ENCODE measurements around the gene GEMIN5. TPM values are rescaled to one million over a fixed set of nuclear protein-coding genes. Genes with fewer than 3 reads are reported as not detected.

GEMIN5 gene
- total and polyA plus RNA-seq, 8 donors, result 10.2 to 24.7 (median 22.7) TPM

DNA sequence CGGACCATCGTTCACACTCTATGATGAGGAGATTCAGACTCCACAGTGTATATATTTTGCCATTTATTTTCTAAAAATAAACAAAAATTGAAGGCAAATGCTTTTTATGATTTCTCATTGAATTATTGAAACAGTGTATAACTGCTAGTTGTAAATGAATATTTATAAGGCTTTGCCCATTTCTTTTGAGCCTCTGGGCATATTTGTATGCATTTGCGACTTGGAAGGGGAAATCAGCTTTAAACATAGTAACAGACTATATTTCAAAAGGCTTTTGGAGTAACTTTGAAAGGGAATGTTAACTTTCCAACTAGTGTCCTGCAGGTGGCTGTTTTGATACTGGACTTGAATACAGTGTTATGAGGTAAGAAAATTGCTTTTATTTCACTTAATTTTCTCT is 28.9 kb upstream of the GEMIN5 start:
- Histone ChIP-seq H3K4me3 (peak overlapping the region in 1 of 2 donors; percentile 6), H3K4me1 (no peaks in the 10 kb centered on the region), H3K27ac (peak overlapping the region; percentile 29 to 69), H3K36me3 (peaks cover 0 to 49% of the 10 kb centered on the region in 2 donors), H3K9me3 (no peaks in the 10 kb centered on the region), H3K27me3 (no peaks in the 10 kb centered on the region)
- intact Hi-C loops (cut with DNase I), result no loop called here
- DNase-seq (no peak), ATAC-seq (no peak)
- TF ChIP-seq, protein P1, sequence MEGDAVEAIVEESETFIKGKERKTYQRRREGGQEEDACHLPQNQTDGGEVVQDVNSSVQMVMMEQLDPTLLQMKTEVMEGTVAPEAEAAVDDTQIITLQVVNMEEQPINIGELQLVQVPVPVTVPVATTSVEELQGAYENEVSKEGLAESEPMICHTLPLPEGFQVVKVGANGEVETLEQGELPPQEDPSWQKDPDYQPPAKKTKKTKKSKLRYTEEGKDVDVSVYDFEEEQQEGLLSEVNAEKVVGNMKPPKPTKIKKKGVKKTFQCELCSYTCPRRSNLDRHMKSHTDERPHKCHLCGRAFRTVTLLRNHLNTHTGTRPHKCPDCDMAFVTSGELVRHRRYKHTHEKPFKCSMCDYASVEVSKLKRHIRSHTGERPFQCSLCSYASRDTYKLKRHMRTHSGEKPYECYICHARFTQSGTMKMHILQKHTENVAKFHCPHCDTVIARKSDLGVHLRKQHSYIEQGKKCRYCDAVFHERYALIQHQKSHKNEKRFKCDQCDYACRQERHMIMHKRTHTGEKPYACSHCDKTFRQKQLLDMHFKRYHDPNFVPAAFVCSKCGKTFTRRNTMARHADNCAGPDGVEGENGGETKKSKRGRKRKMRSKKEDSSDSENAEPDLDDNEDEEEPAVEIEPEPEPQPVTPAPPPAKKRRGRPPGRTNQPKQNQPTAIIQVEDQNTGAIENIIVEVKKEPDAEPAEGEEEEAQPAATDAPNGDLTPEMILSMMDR (IDR thresholded peaks at IDR 0.05), result no peak

DNA sequence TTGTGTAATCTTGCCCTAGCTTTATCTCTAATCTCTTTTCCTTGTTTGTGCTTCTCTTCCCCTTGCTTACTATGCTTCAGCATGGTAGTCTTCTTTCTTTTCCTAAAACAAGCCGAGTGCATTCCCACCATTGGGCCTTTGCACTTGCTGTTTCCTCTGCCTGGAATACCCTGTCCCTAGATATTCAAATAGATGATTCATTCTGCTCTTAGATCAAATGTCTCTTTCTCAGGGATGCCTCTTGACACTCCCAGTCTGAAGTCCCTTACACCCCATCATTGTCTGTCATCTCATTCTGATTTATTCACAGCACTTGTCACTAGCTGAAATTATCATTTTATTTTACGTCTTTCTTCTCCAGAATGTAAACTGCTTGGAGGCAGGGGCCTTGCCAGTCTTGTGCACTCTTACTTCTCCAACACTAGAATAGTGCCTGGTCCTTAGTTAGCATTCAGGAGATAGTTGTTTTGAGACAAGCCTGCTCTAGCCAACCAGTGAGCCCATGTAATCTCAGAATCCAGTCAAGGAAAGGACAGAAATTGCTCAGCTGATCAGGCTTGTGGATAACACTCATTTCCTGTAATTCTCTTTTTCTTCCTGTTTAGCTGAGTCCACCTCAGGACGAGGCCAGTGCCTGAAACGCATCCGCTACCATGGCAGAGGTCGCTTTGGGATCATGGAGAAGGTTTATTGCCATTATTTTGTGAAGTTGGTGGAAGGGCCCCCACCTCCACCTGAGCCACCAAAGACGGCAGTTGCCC is 28.2 kb upstream of the GEMIN5 start:
- intact Hi-C loops (cut with DNase I), result no loop called here
- TF ChIP-seq, protein P1 (IDR thresholded peaks at IDR 0.05), result no peak
- Histone ChIP-seq H3K27me3 (no peaks in the 10 kb centered on the region), H3K9me3 (no peaks in the 10 kb centered on the region), H3K4me1 (no peaks in the 10 kb centered on the region), H3K4me3 (no peak overlapping the region), H3K36me3 (peaks cover 0 to 55% of the 10 kb centered on the region in 2 donors), H3K27ac (peak overlapping the region; percentile 29 to 69)
- DNase-seq (peak in 1 of 4 donors; percentile 9), ATAC-seq (peak; percentile 15)

DNA sequence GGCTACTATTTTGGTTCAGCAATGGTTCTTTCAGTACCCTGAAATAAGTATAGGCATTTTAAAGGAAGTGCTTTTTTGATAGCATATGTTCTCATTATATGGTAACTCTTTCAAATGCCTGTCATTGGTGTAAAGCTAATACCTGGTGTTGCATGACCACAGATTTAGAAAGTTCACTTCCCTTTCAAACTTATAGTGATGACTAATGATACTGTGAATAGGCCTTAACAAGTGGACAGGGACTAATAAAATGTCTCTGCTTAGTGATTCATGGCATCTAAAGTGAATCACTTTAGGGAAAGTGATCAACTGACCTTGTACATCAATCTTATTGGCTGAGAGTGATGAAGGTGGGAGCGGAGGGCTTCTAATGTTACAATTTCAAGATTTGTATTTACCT is 24.5 kb upstream of the GEMIN5 start:
- DNase-seq (no peak), ATAC-seq (no peak)
- Histone ChIP-seq H3K4me1 (no peaks in the 10 kb centered on the region), H3K4me3 (no peak overlapping the region), H3K9me3 (no peaks in the 10 kb centered on the region), H3K36me3 (peaks cover 0 to 76% of the 10 kb centered on the region in 2 donors), H3K27me3 (no peaks in the 10 kb centered on the region), H3K27ac (no peak overlapping the region)
- TF ChIP-seq, protein P1 (IDR thresholded peaks at IDR 0.05), result no peak
- intact Hi-C loops (cut with DNase I), result no loop called here

DNA sequence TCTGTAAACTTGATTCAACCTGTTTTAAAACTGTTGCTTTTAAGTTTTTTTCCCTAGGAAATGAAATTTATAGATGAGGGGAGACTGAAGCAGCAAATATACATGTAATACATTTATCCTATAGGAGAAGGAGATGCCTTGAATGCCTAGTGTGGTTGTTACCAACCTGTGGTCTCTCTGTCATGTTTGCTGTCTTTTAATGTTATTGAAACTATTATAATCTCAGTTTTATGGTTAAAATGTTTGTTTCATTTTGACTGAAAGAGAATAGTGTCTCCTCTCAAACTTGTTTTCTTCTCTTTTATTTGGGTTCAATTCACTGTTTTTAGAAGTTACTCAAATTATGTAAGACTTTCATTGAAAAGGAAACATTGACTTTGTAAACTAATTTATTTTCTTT is 18.7 kb upstream of the GEMIN5 start:
- Histone ChIP-seq H3K4me1 (no peaks in the 10 kb centered on the region), H3K27ac (no peak overlapping the region), H3K4me3 (no peak overlapping the region), H3K36me3 (peaks cover 3 to 55% of the 10 kb centered on the region in 2 donors), H3K27me3 (no peaks in the 10 kb centered on the region), H3K9me3 (no peaks in the 10 kb centered on the region)
- no peak for ATAC-seq
- TF ChIP-seq, protein P1 (IDR thresholded peaks at IDR 0.05), result no peak
- DNase-seq, result no peak
- intact Hi-C loops (cut with DNase I), result no loop called here

DNA sequence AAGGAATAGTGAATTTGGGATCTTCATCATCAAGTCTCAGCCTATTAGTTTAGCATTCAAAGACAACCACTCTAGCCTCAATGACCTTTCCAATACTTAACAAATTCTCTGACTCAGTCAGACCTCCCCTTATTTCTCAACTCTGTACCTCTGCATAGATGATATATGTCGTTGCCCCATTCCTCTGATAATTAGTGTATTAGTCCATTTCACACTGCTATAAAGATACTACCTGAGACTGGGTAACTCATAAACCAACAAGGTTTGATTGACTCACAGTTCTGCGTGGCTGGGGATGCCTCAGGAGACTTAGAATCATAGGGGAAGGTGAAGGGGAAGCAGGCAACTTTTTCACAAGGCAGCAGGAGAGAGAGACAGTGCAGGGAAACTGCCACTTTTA is 11.8 kb upstream of the GEMIN5 start:
- intact Hi-C loops (cut with DNase I), result no loop called here
- no peaks in the 10 kb centered on the region for H3K9me3 ChIP-seq
- H3K27ac ChIP-seq, result no peak overlapping the region
- H3K27me3 ChIP-seq, result no peaks in the 10 kb centered on the region
- H3K4me3 ChIP-seq, result no peak overlapping the region
- peaks cover 0 to 7% of the 10 kb centered on the region in 2 donors for H3K36me3 ChIP-seq
- ATAC-seq (no peak), DNase-seq (no peak)
- peaks cover 0 to 18% of the 10 kb centered on the region in 2 donors for H3K4me1 ChIP-seq
- TF ChIP-seq, protein P1 (IDR thresholded peaks at IDR 0.05), result no peak
